ENCODE data around the gene MBNL1.

- TF ChIP-seq CTCF (optimal IDR thresholded peaks at IDR 0.05 in 1 of 3, IDR thresholded peaks at IDR 0.05 in 1 of 3, conservative IDR thresholded peaks at IDR 0.05 in 1 of 3; ENCODE audit: extremely low read depth in 1 of 3, insufficient read depth in 2 of 3, low read length in 3 of 3) (no peak), EZH2 (IDR thresholded peaks at IDR 0.05; ENCODE audit: low read length) (no peak)
These were observed 12.5 kb downstream of the MBNL1 start for GRCh38 chr3:152281133-152281713.
